ENCODE results near the gene ZNF514.

ZNF514 gene

GRCh38 chr2:95159690-95160449 lies at the start of gene ZNF514:
TSS of gene ZNF514 (minus strand) at chr2:95159848. CDS start at chr2:95153253, 6,595 bp downstream.
- peak; percentile 68 for DNase-seq (ENCODE audit: low read depth)

DNA sequence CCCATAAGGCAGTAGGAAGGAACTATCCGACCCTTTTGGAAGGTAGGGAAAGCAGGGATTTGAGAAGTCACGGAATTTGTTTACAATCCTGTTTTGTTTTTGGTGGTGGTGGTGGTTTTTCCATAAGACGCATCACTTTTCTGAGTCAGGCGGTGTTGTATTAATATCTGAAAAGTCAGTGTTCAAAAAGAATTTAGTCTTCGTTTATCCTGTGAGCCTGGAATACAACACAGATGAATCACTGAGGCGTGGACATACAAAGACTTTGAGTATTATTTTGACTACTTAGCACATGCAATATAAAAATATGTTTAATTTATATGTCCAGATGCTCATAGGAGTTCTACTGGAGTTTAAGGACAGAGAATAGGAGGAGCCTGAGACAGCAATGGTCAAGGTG lies 48.5 kb upstream of the ZNF514 start:
- DNase-seq (ENCODE audit: low read depth): no peak

- DNase-seq (ENCODE audit: low read depth): peak; percentile 74
These were observed 47.7 kb upstream of the ZNF514 start, which contains the start of gene ZNF892 for GRCh38 chr2:95207111-95207961. TSS of gene ZNF892 (plus strand) at chr2:95207521. CDS start at chr2:95207816, 295 bp downstream.

DNA sequence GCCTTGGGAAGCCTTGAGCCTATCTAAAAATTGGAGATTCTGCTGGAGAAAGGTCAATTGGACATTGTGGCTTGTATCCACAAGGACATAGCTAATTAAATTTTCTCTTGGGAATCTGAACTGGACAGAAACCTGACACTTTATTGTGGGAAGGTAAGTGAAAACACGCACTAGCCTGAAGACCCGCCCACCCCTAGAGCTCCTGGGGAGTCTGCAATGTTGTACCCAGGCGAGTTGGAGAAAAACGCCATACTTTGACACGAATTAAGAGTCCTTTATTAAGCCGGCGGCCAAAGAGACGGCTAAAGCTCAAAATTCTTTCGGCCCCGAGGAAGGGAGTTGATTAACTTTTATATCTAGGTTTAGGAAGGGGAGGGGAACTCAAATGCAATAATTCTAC lies 46.4 kb upstream of the ZNF514 start:
- no peak for DNase-seq (ENCODE audit: low read depth)

DNA sequence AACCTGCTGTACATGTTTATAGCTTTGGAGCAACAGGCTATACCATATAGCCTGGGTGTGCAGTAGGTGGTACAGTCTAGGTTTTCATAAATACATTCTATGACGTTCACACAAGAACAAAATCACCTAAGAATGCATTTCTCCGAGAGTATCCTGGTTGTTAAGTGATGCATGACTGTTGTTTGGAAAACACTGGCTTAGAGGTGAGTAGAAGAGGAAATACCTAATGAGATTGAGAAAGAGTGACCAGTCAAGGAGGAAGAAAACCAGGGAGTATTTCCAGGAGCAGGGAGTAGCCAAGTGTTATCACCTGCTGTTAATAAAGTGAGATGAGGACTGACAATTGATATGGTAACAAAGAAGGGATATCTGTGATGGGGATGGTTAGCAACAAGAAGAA lies 44.7 kb upstream of the ZNF514 start:
- no peak for DNase-seq (ENCODE audit: low read depth)

DNA sequence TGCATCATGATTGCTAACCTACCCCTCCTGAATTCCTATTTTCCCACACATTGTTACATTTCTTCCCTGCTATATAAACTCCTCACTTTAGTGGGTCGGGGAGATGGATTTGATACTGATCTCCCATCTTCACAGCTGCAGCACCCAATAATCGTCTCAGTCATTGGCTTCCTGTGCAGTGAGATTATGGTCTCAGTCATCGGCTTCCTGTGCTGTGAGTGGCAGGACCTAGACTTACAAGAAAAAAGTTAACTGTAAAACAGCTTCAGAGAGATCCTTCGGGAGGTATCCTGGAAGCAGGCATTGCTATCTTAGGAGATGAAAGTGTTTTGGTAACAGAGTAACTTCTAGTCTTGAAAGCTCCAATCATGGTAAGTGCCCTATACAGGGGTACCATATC lies 44.3 kb upstream of the ZNF514 start:
- no peak for DNase-seq (ENCODE audit: low read depth)

GRCh38 chr2:95192956-95193355 lies 33.3 kb upstream of the ZNF514 start:
- DNase-seq (ENCODE audit: low read depth): peak; percentile 26

GRCh38 chr2:95185973-95186372 lies 26.3 kb upstream of the ZNF514 start:
- no peak for DNase-seq (ENCODE audit: low read depth)

DNA sequence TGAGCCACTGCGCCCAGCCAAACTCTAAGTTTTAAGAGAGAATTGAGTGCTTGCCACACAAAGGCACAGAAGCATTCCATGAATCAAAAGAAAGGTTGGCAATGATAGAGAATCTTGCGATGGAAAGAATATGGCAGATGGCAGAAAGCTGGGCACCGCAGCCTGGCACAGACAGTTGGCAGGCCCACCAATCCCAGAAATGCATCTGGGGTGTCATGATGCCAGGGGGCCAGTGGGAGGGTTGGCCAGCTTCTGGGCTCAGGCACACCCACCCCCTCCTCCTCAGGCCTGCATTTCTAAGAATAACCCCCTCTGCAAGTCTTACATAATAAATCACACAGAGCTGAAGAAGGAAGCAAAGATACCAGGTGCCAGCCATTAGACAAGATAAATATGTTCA lies 25.5 kb upstream of the ZNF514 start:
- DNase-seq (ENCODE audit: low read depth): no peak

DNA sequence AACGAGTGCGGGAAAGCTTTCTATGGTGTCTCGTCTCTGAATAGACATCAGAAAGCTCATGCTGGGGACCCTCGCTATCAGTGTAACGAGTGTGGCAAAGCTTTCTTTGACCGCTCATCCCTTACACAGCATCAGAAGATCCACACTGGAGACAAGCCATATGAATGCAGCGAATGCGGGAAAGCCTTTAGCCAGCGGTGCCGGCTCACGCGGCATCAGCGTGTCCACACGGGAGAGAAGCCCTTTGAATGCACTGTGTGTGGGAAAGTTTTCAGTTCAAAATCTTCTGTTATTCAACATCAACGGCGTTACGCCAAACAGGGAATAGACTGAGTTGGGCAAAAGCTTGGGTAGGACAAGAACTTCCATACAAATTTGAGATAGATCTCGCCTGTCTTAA lies 22.1 kb upstream of the ZNF514 start:
- no peak for DNase-seq (ENCODE audit: low read depth)

- DNase-seq (ENCODE audit: low read depth): no peak
These were observed 19.8 kb upstream of the ZNF514 start for GRCh38 chr2:95179451-95179850.

GRCh38 chr2:95174031-95174542 lies 14.4 kb upstream of the ZNF514 start:
- no peak for DNase-seq (ENCODE audit: low read depth)

GRCh38 chr2:95171902-95172301 lies 12.3 kb upstream of the ZNF514 start:
- no peak for DNase-seq (ENCODE audit: low read depth)

GRCh38 chr2:95166065-95166763 lies 6.6 kb upstream of the ZNF514 start:
- DNase-seq (ENCODE audit: low read depth): no peak

GRCh38 chr2:95165371-95166064 lies 5.9 kb upstream of the ZNF514 start, which contains the start of gene ZNF2:
TSS of gene ZNF2 (plus strand) at chr2:95165809. CDS start at chr2:95176227, 10,418 bp downstream.
- DNase-seq (ENCODE audit: low read depth): peak; percentile 95

GRCh38 chr2:95165030-95165370 lies 5.4 kb upstream of the ZNF514 start:
- DNase-seq (ENCODE audit: low read depth): no peak

GRCh38 chr2:95158891-95159619 lies 593 bp downstream of the ZNF514 start:
- peak; percentile 16 for DNase-seq (ENCODE audit: low read depth)

GRCh38 chr2:95158441-95158840 lies 1.2 kb downstream of the ZNF514 start:
- DNase-seq (ENCODE audit: low read depth): no peak

GRCh38 chr2:95149397-95149984 lies 10.2 kb downstream of the ZNF514 start:
- DNase-seq (ENCODE audit: low read depth): no peak

- DNase-seq (ENCODE audit: low read depth): no peak
These were observed 15.8 kb downstream of the ZNF514 start for GRCh38 chr2:95143838-95144237.

DNA sequence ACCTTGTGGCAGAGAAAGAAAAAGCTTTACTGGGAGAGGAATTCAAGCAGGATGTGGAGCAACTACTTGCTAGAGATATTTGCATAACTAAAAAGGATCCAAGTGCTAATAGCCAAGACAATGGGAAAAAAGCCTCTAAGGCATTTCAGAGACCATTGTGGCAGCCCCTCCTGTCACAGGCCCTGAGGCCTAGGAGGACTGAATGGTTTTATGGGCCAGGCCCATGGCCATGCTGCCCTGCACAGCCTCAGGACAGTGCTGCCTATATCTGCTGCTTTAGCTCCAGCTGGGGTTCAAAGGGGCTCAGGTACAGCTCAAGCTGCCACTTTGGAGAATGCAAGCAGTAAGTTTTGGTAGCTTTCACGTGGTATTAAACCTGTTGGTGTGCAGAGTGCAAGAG lies 20.9 kb downstream of the ZNF514 start:
- no peak for DNase-seq (ENCODE audit: low read depth)
